Caco-2 (cell line): Measurements from ENCODE around the gene HTRA3. TPM values are rescaled to one million over a fixed set of nuclear protein-coding genes. Genes with fewer than 3 reads are reported as not detected.

Experiments
- BruUV-seq: library from RNA; stranded (reverse); fragments of 400-500 nt; replicated peaks from 2 replicates; lab custom pipeline; 2021; lab: Mats Ljungman, UMichigan
- CTCF ChIA-PET: fragments of 300-600 bp; sonication (Branson Sonifier 250); formaldehyde crosslinking; loops from one replicate; lab custom pipeline; 2022; ENCODE audit warnings: antibody characterized with exemption; lab: Charles Lee
- POLR2A ChIA-PET: fragments of 300-600 bp; sonication (Branson Sonifier 250); formaldehyde crosslinking; loops from one replicate; lab custom pipeline; 2022; ENCODE audit warnings: antibody characterized with exemption; lab: Charles Lee
- DNase-seq, 2 experiments: peaks; one replicate each; pipeline versions ENCODE4 v3.0.0 to v3.0.0-alpha.2; 2020 to 2022
- H3K27me3 ChIP-seq: replicated peaks from 2 replicates; pipeline ENCODE4 v1.6.0; 2011; ENCODE audit warnings: low read length; ENCODE audit not compliant: control insufficient read depth, insufficient read depth
- H3K36me3 ChIP-seq: 2 replicates; pipeline ENCODE4 v1.5.1; 2011; ENCODE audit warnings: low read length; ENCODE audit not compliant: control insufficient read depth, insufficient read depth
- H3K4me1 ChIP-seq: fragments of 250-450 bp; sonication (Bioruptor Pico); 2 replicates; pipeline ENCODE4 v1.5.1; 2020; ENCODE audit warnings: mild to moderate bottlenecking
- H3K4me3 ChIP-seq: 2 replicates; pipeline ENCODE4 v1.5.1; 2011; ENCODE audit warnings: low read depth, mild to moderate bottlenecking, control low read depth, low read length
- H3K9me3 ChIP-seq: fragments of 250-450 bp; sonication (Bioruptor Pico); 2 replicates; pipeline ENCODE4 v1.5.1; 2020; ENCODE audit warnings: mild to moderate bottlenecking, moderate library complexity
- H3K27ac Mint-ChIP-seq: one replicate; pipeline ENCODE4 v1.8.0; 2022; ENCODE audit warnings: mixed read lengths; ENCODE audit not compliant: unreplicated experiment
- H3K27me3 Mint-ChIP-seq: one replicate; pipeline ENCODE4 v1.8.0; 2022; ENCODE audit warnings: mixed read lengths; ENCODE audit not compliant: insufficient read depth, unreplicated experiment
- H3K36me3 Mint-ChIP-seq: one replicate; pipeline ENCODE4 v1.8.0; 2022; ENCODE audit warnings: mild to moderate bottlenecking, mixed read lengths; ENCODE audit not compliant: insufficient read depth, unreplicated experiment
- H3K4me1 Mint-ChIP-seq: one replicate; pipeline ENCODE4 v1.8.0; 2022; ENCODE audit warnings: low read depth, mixed read lengths; ENCODE audit not compliant: unreplicated experiment
- H3K4me3 Mint-ChIP-seq: one replicate; pipeline ENCODE4 v1.8.0; 2022; ENCODE audit warnings: mild to moderate bottlenecking, moderate library complexity, mixed read lengths; ENCODE audit not compliant: unreplicated experiment
- H3K9me3 Mint-ChIP-seq: one replicate; pipeline ENCODE4 v1.8.0; 2022; ENCODE audit warnings: mixed read lengths; ENCODE audit not compliant: unreplicated experiment
- CTCF ChIP-seq, 2 experiments: fragments of 200-600 bp in 1 of 2; IDR thresholded peaks; 1 replicate in 1 of 2; 2 replicates in 1 of 2; pipeline versions ENCODE4 v1.5.1 to v1.8.0; 2011 to 2022; ENCODE audit warnings: antibody characterized with exemption in 1 of 2, control low read depth in 1 of 2, inconsistent platforms in 1 of 2, low read depth in 1 of 2, low read length in 1 of 2, mild to moderate bottlenecking in 1 of 2, moderate library complexity in 1 of 2; ENCODE audit not compliant: insufficient read depth in 1 of 2, severe bottlenecking in 1 of 2, unreplicated experiment in 1 of 2
- intact Hi-C: fragments of 100-400 bp; cut with micrococcal nuclease; formaldehyde crosslinking; loops from one replicate; pipeline ENCODE4 v1.10.0; 2022; ENCODE audit not compliant: unreplicated experiment
- total RNA-seq: library from RNA; stranded (reverse); gene quantifications from 2 replicates; pipeline ENCODE4 v1.2.3, GENCODE V29; 2022

The HTRA3 gene
- total RNA-seq, 1 experiment from 2014 or later = 0.66 TPM

- Histone ChIP-seq H3K9me3 (no peaks in the 10 kb centered on the region), H3K4me1 (no peaks in the 10 kb centered on the region), H3K36me3 (no peaks in the 10 kb centered on the region), H3K27me3 (no peaks in the 10 kb centered on the region), H3K4me3 (no peak overlapping the region)
- TF ChIP-seq CTCF (IDR thresholded peaks at IDR 0.05; ENCODE audit: insufficient read depth in 1 of 2, low read depth in 1 of 2, low read length in 1 of 2, severe bottlenecking in 1 of 2, unreplicated experiment in 1 of 2) = no peak
- no peaks in the 10 kb centered on the region for H3K27me3 Mint-ChIP-seq
- no peak overlapping the region for H3K27ac Mint-ChIP-seq
- ChIA-PET CTCF (interaction anchor here (0.6 kb wide), 1 partner anchor 22 kb away, joined by 3 read pairs; no protein-coding TSS in a partner anchor), POLR2A (no interaction called here)
- intact Hi-C loops = no loop called here
- no peak for DNase-seq
- no TSS peak for BruUV-seq
- no peaks in the 10 kb centered on the region for H3K9me3 Mint-ChIP-seq
- no peaks in the 10 kb centered on the region for H3K4me1 Mint-ChIP-seq
- no peak overlapping the region for H3K4me3 Mint-ChIP-seq
- no peaks in the 10 kb centered on the region for H3K36me3 Mint-ChIP-seq
Measured at GRCh38 chr4:8278009-8278395, 8.4 kb downstream of the HTRA3 start.

- intact Hi-C loops = no loop called here
- no peak for DNase-seq
- Histone ChIP-seq H3K36me3 (no peaks in the 10 kb centered on the region), H3K4me3 (no peak overlapping the region), H3K9me3 (no peaks in the 10 kb centered on the region), H3K27me3 (no peaks in the 10 kb centered on the region), H3K4me1 (no peaks in the 10 kb centered on the region)
- H3K27ac Mint-ChIP-seq = no peak overlapping the region
- no peaks in the 10 kb centered on the region for H3K4me1 Mint-ChIP-seq
- H3K4me3 Mint-ChIP-seq = no peak overlapping the region
- no peaks in the 10 kb centered on the region for H3K9me3 Mint-ChIP-seq
- no peaks in the 10 kb centered on the region for H3K36me3 Mint-ChIP-seq
- H3K27me3 Mint-ChIP-seq = no peaks in the 10 kb centered on the region
- ChIA-PET POLR2A (no interaction called here), CTCF (no interaction called here)
- no peak for TF ChIP-seq CTCF (IDR thresholded peaks at IDR 0.05; ENCODE audit: insufficient read depth in 1 of 2, low read depth in 1 of 2, low read length in 1 of 2, severe bottlenecking in 1 of 2, unreplicated experiment in 1 of 2)
- BruUV-seq = no TSS peak
Measured at GRCh38 chr4:8278421-8279287, 9.1 kb downstream of the HTRA3 start.

- CTCF ChIA-PET = interaction anchor here (1.1 kb wide), 1 partner anchor 103 kb away, joined by 3 read pairs; no protein-coding TSS in a partner anchor
- H3K27me3 ChIP-seq = no peaks in the 10 kb centered on the region
- Mint-ChIP-seq H3K9me3 (no peaks in the 10 kb centered on the region), H3K4me1 (no peaks in the 10 kb centered on the region), H3K27me3 (no peaks in the 10 kb centered on the region), H3K36me3 (no peaks in the 10 kb centered on the region), H3K27ac (no peak overlapping the region), H3K4me3 (no peak overlapping the region)
- H3K4me3 ChIP-seq = no peak overlapping the region
- H3K4me1 ChIP-seq = no peaks in the 10 kb centered on the region
- no peak for DNase-seq
- no TSS peak for BruUV-seq
- no peaks in the 10 kb centered on the region for H3K36me3 ChIP-seq
- intact Hi-C loops = no loop called here
- no peak for TF ChIP-seq CTCF (IDR thresholded peaks at IDR 0.05; ENCODE audit: insufficient read depth in 1 of 2, low read depth in 1 of 2, low read length in 1 of 2, severe bottlenecking in 1 of 2, unreplicated experiment in 1 of 2)
- no peaks in the 10 kb centered on the region for H3K9me3 ChIP-seq
- POLR2A ChIA-PET = no interaction called here
Measured at GRCh38 chr4:8279321-8280157, 10.0 kb downstream of the HTRA3 start.
